HEK293T (cell line): ENCODE measurements around the gene MCF2L.

Experiments used
- CTCF ChIA-PET: fragments of 350-600 bp; formaldehyde crosslinking; extraction: SDS; loops from one replicate; lab custom pipeline; 2021; ENCODE audit warnings: antibody characterized with exemption, inconsistent platforms; lab: Yijun Ruan, JAX
- POLR2A ChIA-PET: fragments of 350-600 bp; formaldehyde crosslinking; extraction: SDS; loops from one replicate; lab custom pipeline; 2020; ENCODE audit warnings: antibody characterized with exemption, inconsistent platforms; lab: Yijun Ruan, JAX
- DNase-seq: peaks from one replicate; pipeline ENCODE4 v3.0.0; 2012; ENCODE audit warnings: mixed read lengths; ENCODE audit errors: extremely low spot score
- ARNT ChIP-seq: fragments of 450-650 bp; IDR thresholded peaks from 2 replicates; pipeline ENCODE4 v1.6.1; 2017; ENCODE audit warnings: mild to moderate bottlenecking
- BHLHE40 ChIP-seq: fragments of 450-650 bp; IDR thresholded peaks from 2 replicates; pipeline ENCODE4 v1.6.1; 2016; ENCODE audit warnings: mild to moderate bottlenecking, moderate library complexity, borderline replicate concordance
- CTBP1 ChIP-seq: fragments of 450-650 bp; IDR thresholded peaks from 2 replicates; pipeline ENCODE4 v1.6.1; 2016; ENCODE audit warnings: borderline replicate concordance
- ELF4 ChIP-seq: fragments of 450-650 bp; IDR thresholded peaks from 2 replicates; pipeline ENCODE4 v1.6.1; 2017; ENCODE audit warnings: antibody characterized with exemption
- FOXA1 ChIP-seq: fragments of 450-650 bp; IDR thresholded peaks from 2 replicates; pipeline ENCODE4 v1.6.1; 2016; ENCODE audit warnings: mild to moderate bottlenecking
- FOXK2 ChIP-seq: fragments of 450-650 bp; IDR thresholded peaks from 2 replicates; pipeline ENCODE4 v1.6.1; 2016; ENCODE audit warnings: mild to moderate bottlenecking
- FOXM1 ChIP-seq: fragments of 450-650 bp; IDR thresholded peaks from 2 replicates; pipeline ENCODE4 v1.6.1; 2017; ENCODE audit warnings: mild to moderate bottlenecking, borderline replicate concordance
- HDGF ChIP-seq: fragments of 450-650 bp; IDR thresholded peaks from 2 replicates; pipeline ENCODE4 v1.6.1; 2017; ENCODE audit warnings: antibody characterized with exemption, borderline replicate concordance
- L3MBTL2 ChIP-seq: fragments of 450-650 bp; conservative IDR thresholded peaks from 2 replicates; pipeline ENCODE4 v1.6.1; 2016; ENCODE audit warnings: mild to moderate bottlenecking
- LEF1 ChIP-seq: fragments of 450-650 bp; IDR thresholded peaks from 2 replicates; pipeline ENCODE4 v1.6.1; 2017; ENCODE audit warnings: mild to moderate bottlenecking, borderline replicate concordance
- NFRKB ChIP-seq: fragments of 450-650 bp; IDR thresholded peaks from 2 replicates; pipeline ENCODE4 v1.6.1; 2016; ENCODE audit warnings: mild to moderate bottlenecking, moderate library complexity
- PKNOX1 ChIP-seq: fragments of 450-650 bp; IDR thresholded peaks from 2 replicates; pipeline ENCODE4 v1.6.1; 2016
- SP1 ChIP-seq: fragments of 450-650 bp; IDR thresholded peaks from 2 replicates; pipeline ENCODE4 v1.6.1; 2017
- SUZ12 ChIP-seq: fragments of 450-650 bp; IDR thresholded peaks from 2 replicates; pipeline ENCODE4 v1.6.1; 2016; ENCODE audit warnings: mild to moderate bottlenecking
- TARDBP ChIP-seq: fragments of 450-650 bp; IDR thresholded peaks from 2 replicates; pipeline ENCODE4 v1.6.1; 2016
- ZNF384 ChIP-seq: fragments of 450-650 bp; IDR thresholded peaks from 2 replicates; pipeline ENCODE4 v1.6.1; 2016

The MCF2L gene

GRCh38 chr13:112994084-112994780 is 25.2 kb downstream of the MCF2L start:
- DNase-seq, result no peak
- ChIA-PET CTCF (no interaction called here), POLR2A (no interaction called here)
- no peak for TF ChIP-seq LEF1
- TF ChIP-seq PKNOX1, result no peak
- no peak for TF ChIP-seq HDGF
- TF ChIP-seq TARDBP, result no peak
- no peak for TF ChIP-seq FOXM1
- TF ChIP-seq NFRKB, result no peak
- TF ChIP-seq ZNF384, result no peak

GRCh38 chr13:112994781-112995355 is 25.9 kb downstream of the MCF2L start:
- no peak for DNase-seq
- TF ChIP-seq L3MBTL2 (no peak), ARNT (no peak), HDGF (no peak), LEF1 (no peak), NFRKB (no peak), FOXA1 (no peak), ELF4 (no peak), ZNF384 (no peak), FOXK2 (no peak), SP1 (no peak), PKNOX1 (no peak), FOXM1 (no peak), BHLHE40 (no peak)
- POLR2A ChIA-PET, result no interaction called here
- CTCF ChIA-PET, result interaction anchor here (1.1 kb wide), 1 partner anchor 52 kb away, joined by 3 read pairs; no protein-coding TSS in a partner anchor

GRCh38 chr13:112995395-112996191 is 26.6 kb downstream of the MCF2L start:
- POLR2A ChIA-PET, result no interaction called here
- CTCF ChIA-PET, result interaction anchor here (1.1 kb wide), 1 partner anchor 53 kb away, joined by 3 read pairs; no protein-coding TSS in a partner anchor
- TF ChIP-seq BHLHE40 (no peak), SUZ12 (no peak), HDGF (no peak)
- DNase-seq, result no peak

GRCh38 chr13:112996671-112997091 is 27.7 kb downstream of the MCF2L start:
- TF ChIP-seq FOXM1, result no peak
- no peak for TF ChIP-seq BHLHE40
- TF ChIP-seq FOXK2, result no peak
- TF ChIP-seq ARNT, result no peak
- no peak for TF ChIP-seq HDGF
- no peak for TF ChIP-seq ZNF384
- TF ChIP-seq SUZ12, result no peak
- no peak for TF ChIP-seq PKNOX1
- TF ChIP-seq CTBP1, result no peak
- no peak for TF ChIP-seq SP1
- no peak for TF ChIP-seq TARDBP
- TF ChIP-seq FOXA1, result no peak
- TF ChIP-seq L3MBTL2, result no peak
- TF ChIP-seq ELF4, result no peak
- no peak for TF ChIP-seq NFRKB
- POLR2A ChIA-PET, result no interaction called here
- CTCF ChIA-PET, result no interaction called here

GRCh38 chr13:112997188-112998130 is 28.4 kb downstream of the MCF2L start:
- TF ChIP-seq LEF1, result no peak
- no peak for TF ChIP-seq PKNOX1
- no peak for TF ChIP-seq CTBP1
- no peak for TF ChIP-seq L3MBTL2
- no peak for TF ChIP-seq ELF4
- TF ChIP-seq ZNF384, result no peak
- TF ChIP-seq TARDBP, result no peak
- TF ChIP-seq SUZ12, result no peak
- no peak for TF ChIP-seq SP1
- no peak for DNase-seq
- ChIA-PET CTCF (no interaction called here), POLR2A (no interaction called here)

More at GRCh38 chr13:112996671-112997091, 27.7 kb downstream of the MCF2L start:
- no peak for DNase-seq
